ENCODE measurements around the gene FUBP3.

Gene FUBP3

DNA sequence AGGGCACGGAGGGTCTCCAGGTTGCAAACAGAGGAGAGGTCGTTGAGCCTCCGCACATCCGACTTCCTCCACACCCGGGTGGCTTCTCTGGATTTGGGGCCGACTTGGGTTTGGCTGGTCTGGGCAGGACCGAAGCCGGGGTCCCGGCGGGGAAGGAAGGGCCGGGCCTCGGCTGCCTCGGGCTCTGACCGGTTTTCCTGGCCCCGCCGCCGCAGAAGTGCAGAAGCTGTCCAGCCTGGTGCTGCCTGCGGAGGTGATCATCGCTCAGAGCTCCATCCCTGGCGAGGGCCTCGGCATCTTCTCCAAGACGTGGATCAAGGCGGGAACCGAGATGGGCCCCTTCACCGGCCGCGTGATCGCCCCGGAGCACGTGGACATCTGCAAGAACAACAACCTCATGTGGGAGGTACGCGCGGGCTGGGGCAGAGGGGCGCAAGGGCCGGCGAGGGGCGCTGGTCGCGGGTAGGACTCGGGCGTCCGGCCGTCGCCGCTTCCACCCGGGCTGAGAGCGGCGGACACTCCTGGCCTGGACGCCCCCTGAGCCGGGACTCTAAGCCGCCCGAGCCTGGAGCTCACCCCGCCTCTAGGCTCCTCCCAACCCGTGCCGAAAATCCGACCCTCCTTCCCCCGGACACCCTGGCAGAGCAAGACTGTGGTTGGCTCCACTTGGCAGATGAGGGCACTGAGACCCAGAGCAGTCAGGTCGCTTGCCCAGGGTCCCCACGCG, 87.2 kb downstream of the FUBP3 start:
- no peaks in the 10 kb centered on the region for H3K9me3 ChIP-seq (ENCODE audit: insufficient read depth, low read length)
- H4K20me1 ChIP-seq (ENCODE audit: insufficient read depth, low read length), result no peaks in the 10 kb centered on the region
- H3K36me3 ChIP-seq (replicated peaks; ENCODE audit: low read depth, low read length), result no peaks in the 10 kb centered on the region
- no peaks in the 10 kb centered on the region for H3K27me3 ChIP-seq (ENCODE audit: low read depth, low read length)
- H3K4me1 ChIP-seq (ENCODE audit: low read length), result no peaks in the 10 kb centered on the region
- H3K9ac ChIP-seq (ENCODE audit: low read length), result no peak overlapping the region
- H2AFZ ChIP-seq (ENCODE audit: low read depth, low read length), result no peak overlapping the region
- TF ChIP-seq, protein P1, sequence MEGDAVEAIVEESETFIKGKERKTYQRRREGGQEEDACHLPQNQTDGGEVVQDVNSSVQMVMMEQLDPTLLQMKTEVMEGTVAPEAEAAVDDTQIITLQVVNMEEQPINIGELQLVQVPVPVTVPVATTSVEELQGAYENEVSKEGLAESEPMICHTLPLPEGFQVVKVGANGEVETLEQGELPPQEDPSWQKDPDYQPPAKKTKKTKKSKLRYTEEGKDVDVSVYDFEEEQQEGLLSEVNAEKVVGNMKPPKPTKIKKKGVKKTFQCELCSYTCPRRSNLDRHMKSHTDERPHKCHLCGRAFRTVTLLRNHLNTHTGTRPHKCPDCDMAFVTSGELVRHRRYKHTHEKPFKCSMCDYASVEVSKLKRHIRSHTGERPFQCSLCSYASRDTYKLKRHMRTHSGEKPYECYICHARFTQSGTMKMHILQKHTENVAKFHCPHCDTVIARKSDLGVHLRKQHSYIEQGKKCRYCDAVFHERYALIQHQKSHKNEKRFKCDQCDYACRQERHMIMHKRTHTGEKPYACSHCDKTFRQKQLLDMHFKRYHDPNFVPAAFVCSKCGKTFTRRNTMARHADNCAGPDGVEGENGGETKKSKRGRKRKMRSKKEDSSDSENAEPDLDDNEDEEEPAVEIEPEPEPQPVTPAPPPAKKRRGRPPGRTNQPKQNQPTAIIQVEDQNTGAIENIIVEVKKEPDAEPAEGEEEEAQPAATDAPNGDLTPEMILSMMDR (IDR thresholded peaks at IDR 0.05; ENCODE audit: low read depth, low read length), result no peak
- no peak for TF ChIP-seq EZH2phosphoT487 (IDR thresholded peaks at IDR 0.05; ENCODE audit: low read depth)
- H3K27ac ChIP-seq (ENCODE audit: low read length), result no peak overlapping the region
- H3K4me3 ChIP-seq (ENCODE audit: low read length), result no peak overlapping the region
- no peak overlapping the region for H3K4me2 ChIP-seq (ENCODE audit: low read length)
- no peaks in the 10 kb centered on the region for H3K79me2 ChIP-seq (ENCODE audit: low read length)

DNA sequence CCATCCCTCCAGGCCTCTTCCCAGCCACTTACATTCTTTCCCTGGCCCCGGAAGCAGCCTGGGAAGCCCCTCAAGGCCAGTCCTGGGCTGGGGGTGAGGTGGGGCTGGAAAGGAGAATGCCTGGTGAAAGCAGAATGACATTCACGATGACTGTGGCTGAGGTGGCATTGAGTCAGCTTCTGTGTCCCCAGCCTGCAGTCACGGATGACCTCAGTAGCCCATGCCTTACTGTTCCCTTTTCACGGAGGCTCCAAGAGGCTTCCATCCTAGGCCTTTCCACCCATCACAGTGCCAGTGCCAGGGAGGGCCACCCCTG, 87.7 kb downstream of the FUBP3 start:
- Histone ChIP-seq H3K27ac (ENCODE audit: low read length) (no peak overlapping the region), H4K20me1 (ENCODE audit: insufficient read depth, low read length) (no peaks in the 10 kb centered on the region), H3K4me2 (ENCODE audit: low read length) (no peak overlapping the region), H3K4me1 (ENCODE audit: low read length) (no peaks in the 10 kb centered on the region), H3K9me3 (ENCODE audit: insufficient read depth, low read length) (no peaks in the 10 kb centered on the region), H2AFZ (ENCODE audit: low read depth, low read length) (no peak overlapping the region), H3K9ac (ENCODE audit: low read length) (no peak overlapping the region), H3K27me3 (ENCODE audit: low read depth, low read length) (no peaks in the 10 kb centered on the region), H3K79me2 (ENCODE audit: low read length) (no peaks in the 10 kb centered on the region), H3K36me3 (replicated peaks; ENCODE audit: low read depth, low read length) (no peaks in the 10 kb centered on the region), H3K4me3 (ENCODE audit: low read length) (no peak overlapping the region)
- TF ChIP-seq, protein P1 (IDR thresholded peaks at IDR 0.05; ENCODE audit: low read depth, low read length), result no peak
- no peak for TF ChIP-seq EZH2phosphoT487 (IDR thresholded peaks at IDR 0.05; ENCODE audit: low read depth)

DNA sequence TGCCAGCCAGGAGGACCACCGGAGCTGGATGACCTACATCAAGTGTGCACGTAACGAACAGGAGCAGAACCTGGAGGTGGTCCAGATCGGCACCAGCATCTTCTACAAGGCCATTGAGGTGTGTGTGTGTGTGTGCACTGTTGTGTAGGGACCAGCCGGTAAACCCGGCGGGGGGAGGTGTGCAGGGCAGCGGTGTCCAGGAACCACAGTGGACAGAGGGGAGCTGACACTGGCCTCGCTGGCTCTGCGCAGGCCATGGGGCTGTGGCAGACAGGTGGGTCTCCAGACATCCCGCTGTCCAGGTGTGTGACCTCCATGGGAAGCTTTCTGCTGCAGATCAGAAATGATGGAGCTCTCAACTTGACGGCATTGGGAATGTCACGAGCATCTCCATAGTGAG, 88.8 kb downstream of the FUBP3 start:
- Histone ChIP-seq H3K36me3 (replicated peaks; ENCODE audit: low read depth, low read length) (no peaks in the 10 kb centered on the region), H3K79me2 (ENCODE audit: low read length) (no peaks in the 10 kb centered on the region), H3K4me2 (ENCODE audit: low read length) (no peak overlapping the region), H3K9ac (ENCODE audit: low read length) (no peak overlapping the region), H2AFZ (ENCODE audit: low read depth, low read length) (no peak overlapping the region), H3K27ac (ENCODE audit: low read length) (no peak overlapping the region), H3K4me1 (ENCODE audit: low read length) (no peaks in the 10 kb centered on the region), H3K4me3 (ENCODE audit: low read length) (no peak overlapping the region), H3K9me3 (ENCODE audit: insufficient read depth, low read length) (no peaks in the 10 kb centered on the region), H3K27me3 (ENCODE audit: low read depth, low read length) (no peaks in the 10 kb centered on the region), H4K20me1 (ENCODE audit: insufficient read depth, low read length) (no peaks in the 10 kb centered on the region)
- no peak for TF ChIP-seq EZH2phosphoT487 (IDR thresholded peaks at IDR 0.05; ENCODE audit: low read depth)
- TF ChIP-seq, protein P1 (IDR thresholded peaks at IDR 0.05; ENCODE audit: low read depth, low read length), result no peak

DNA sequence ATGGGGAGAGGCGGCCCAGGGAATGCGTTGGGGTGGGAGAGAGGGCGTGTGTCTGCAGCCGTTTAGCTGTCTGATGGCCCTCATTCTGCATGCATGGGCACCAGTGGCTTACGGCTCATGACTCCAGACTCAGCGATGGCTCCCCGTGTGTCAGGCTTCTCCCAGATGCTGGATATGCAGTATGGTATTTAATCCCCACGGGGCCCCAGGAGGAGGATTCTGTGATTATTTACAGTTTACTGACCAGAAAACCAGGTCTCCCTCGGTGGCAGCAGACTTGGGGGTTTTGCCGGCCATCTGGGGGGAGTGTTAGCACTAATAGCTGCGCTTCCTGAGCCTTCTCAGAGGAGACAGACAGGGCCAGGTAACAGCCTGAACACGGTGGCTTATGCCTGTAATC, 89.3 kb downstream of the FUBP3 start:
- no peaks in the 10 kb centered on the region for H3K79me2 ChIP-seq (ENCODE audit: low read length)
- no peaks in the 10 kb centered on the region for H3K4me1 ChIP-seq (ENCODE audit: low read length)
- no peaks in the 10 kb centered on the region for H3K36me3 ChIP-seq (replicated peaks; ENCODE audit: low read depth, low read length)
- no peak overlapping the region for H3K4me2 ChIP-seq (ENCODE audit: low read length)
- TF ChIP-seq EZH2phosphoT487 (IDR thresholded peaks at IDR 0.05; ENCODE audit: low read depth), result no peak
- TF ChIP-seq, protein P1 (IDR thresholded peaks at IDR 0.05; ENCODE audit: low read depth, low read length), result no peak
- H3K27ac ChIP-seq (ENCODE audit: low read length), result no peak overlapping the region
- H3K4me3 ChIP-seq (ENCODE audit: low read length), result no peak overlapping the region
- no peak overlapping the region for H3K9ac ChIP-seq (ENCODE audit: low read length)
- H3K27me3 ChIP-seq (ENCODE audit: low read depth, low read length), result no peaks in the 10 kb centered on the region
- no peak overlapping the region for H2AFZ ChIP-seq (ENCODE audit: low read depth, low read length)
- no peaks in the 10 kb centered on the region for H4K20me1 ChIP-seq (ENCODE audit: insufficient read depth, low read length)
- no peaks in the 10 kb centered on the region for H3K9me3 ChIP-seq (ENCODE audit: insufficient read depth, low read length)
